Parathyroid adenoma (tissue), 2 donors: ENCODE results near the gene ITPA.

Experiments
- H2AFZ ChIP-seq: fragments of 300-600 bp; sonication (generic); one replicate; pipeline ENCODE4 v1.7.0; 2017; ENCODE audit warnings: antibody characterized with exemption, mild to moderate bottlenecking
- H3K27ac ChIP-seq: fragments of 300-600 bp; sonication (generic); one replicate; pipeline ENCODE4 v1.7.0; 2017
- H3K27me3 ChIP-seq: fragments of 300-600 bp; sonication (generic); one replicate; pipeline ENCODE4 v1.7.0; 2017; ENCODE audit warnings: low read length; ENCODE audit not compliant: control insufficient read depth, insufficient read depth
- H3K36me3 ChIP-seq: fragments of 300-600 bp; sonication (generic); one replicate; pipeline ENCODE4 v1.7.0; 2017; ENCODE audit warnings: low read length; ENCODE audit not compliant: control insufficient read depth, insufficient read depth
- H3K4me1 ChIP-seq: fragments of 300-600 bp; sonication (generic); one replicate; pipeline ENCODE4 v1.7.0; 2017; ENCODE audit warnings: control low read depth
- H3K4me2 ChIP-seq: fragments of 300-600 bp; sonication (generic); one replicate; pipeline ENCODE4 v1.7.0; 2017; ENCODE audit warnings: low read length
- H3K4me3 ChIP-seq: fragments of 300-600 bp; sonication (generic); one replicate; pipeline ENCODE4 v1.7.0; 2017; ENCODE audit warnings: low read depth, low read length
- H3K79me2 ChIP-seq: fragments of 300-600 bp; sonication (generic); one replicate; pipeline ENCODE4 v1.7.0; 2017; ENCODE audit warnings: control low read depth
- H3K9ac ChIP-seq: fragments of 300-600 bp; sonication (generic); one replicate; pipeline ENCODE4 v1.7.0; 2017; ENCODE audit warnings: mild to moderate bottlenecking
- H3K9me3 ChIP-seq: fragments of 300-600 bp; sonication (generic); one replicate; pipeline ENCODE4 v1.7.0; 2017; ENCODE audit warnings: low read length; ENCODE audit not compliant: control insufficient read depth
- CTCF ChIP-seq: fragments of 300-600 bp; sonication (generic); IDR thresholded peaks from one replicate; pipeline ENCODE4 v1.7.0; 2017; ENCODE audit warnings: antibody characterized with exemption, mild to moderate bottlenecking
- donor health status: primary hyperparathyroidism.

ITPA gene

GRCh38 chr20:3227936-3228749 lies 18.8 kb downstream of the ITPA start:
- Histone ChIP-seq H3K4me1 (no peaks in the 10 kb centered on the region), H3K27ac (no peak overlapping the region), H3K36me3 (no peaks in the 10 kb centered on the region), H3K4me3 (no peak overlapping the region), H3K4me2 (no peak overlapping the region), H3K9me3 (no peaks in the 10 kb centered on the region), H2AFZ (no peak overlapping the region), H3K79me2 (no peaks in the 10 kb centered on the region), H3K27me3 (no peaks in the 10 kb centered on the region), H3K9ac (no peak overlapping the region)
- no peak for TF ChIP-seq CTCF

- H3K9me3 ChIP-seq: no peaks in the 10 kb centered on the region
- no peak overlapping the region for H3K4me2 ChIP-seq
- H3K4me3 ChIP-seq: no peak overlapping the region
- H2AFZ ChIP-seq: no peak overlapping the region
- H3K36me3 ChIP-seq: no peaks in the 10 kb centered on the region
- H3K9ac ChIP-seq: no peak overlapping the region
- H3K27ac ChIP-seq: no peak overlapping the region
- no peaks in the 10 kb centered on the region for H3K79me2 ChIP-seq
- H3K27me3 ChIP-seq: no peaks in the 10 kb centered on the region
- H3K4me1 ChIP-seq: no peaks in the 10 kb centered on the region
- no peak for TF ChIP-seq CTCF
Observed at GRCh38 chr20:3228750-3229032, 19.4 kb downstream of the ITPA start.

GRCh38 chr20:3229158-3229557 lies 19.9 kb downstream of the ITPA start:
- Histone ChIP-seq H3K27ac (no peak overlapping the region), H3K27me3 (no peaks in the 10 kb centered on the region), H3K36me3 (no peaks in the 10 kb centered on the region), H2AFZ (no peak overlapping the region), H3K9ac (no peak overlapping the region), H3K4me3 (no peak overlapping the region), H3K9me3 (no peaks in the 10 kb centered on the region), H3K4me2 (no peak overlapping the region), H3K79me2 (no peaks in the 10 kb centered on the region), H3K4me1 (no peaks in the 10 kb centered on the region)
- no peak for TF ChIP-seq CTCF

GRCh38 chr20:3229798-3230197 lies 20.5 kb downstream of the ITPA start:
- Histone ChIP-seq H3K4me2 (no peak overlapping the region), H3K36me3 (no peaks in the 10 kb centered on the region), H3K79me2 (no peaks in the 10 kb centered on the region), H3K9me3 (no peaks in the 10 kb centered on the region), H2AFZ (no peak overlapping the region), H3K27ac (no peak overlapping the region), H3K4me1 (no peaks in the 10 kb centered on the region), H3K4me3 (no peak overlapping the region), H3K27me3 (no peaks in the 10 kb centered on the region), H3K9ac (no peak overlapping the region)
- no peak for TF ChIP-seq CTCF

GRCh38 chr20:3231116-3231515 lies 21.8 kb downstream of the ITPA start:
- Histone ChIP-seq H3K4me3 (no peak overlapping the region), H3K9me3 (no peaks in the 10 kb centered on the region), H3K27me3 (no peaks in the 10 kb centered on the region), H3K9ac (no peak overlapping the region), H2AFZ (no peak overlapping the region), H3K27ac (no peak overlapping the region), H3K79me2 (no peaks in the 10 kb centered on the region), H3K4me1 (no peaks in the 10 kb centered on the region), H3K4me2 (no peak overlapping the region), H3K36me3 (no peaks in the 10 kb centered on the region)
- no peak for TF ChIP-seq CTCF
